Neural progenitor cell (in vitro differentiated cells): ENCODE results near the gene CLSTN2. TPM values are rescaled to one million over a fixed set of nuclear protein-coding genes. Genes with fewer than 3 reads are reported as not detected.

Source experiments
- DNase-seq: peaks from one replicate; pipeline ENCODE4 v3.0.0-alpha.2; 2016; ENCODE audit warnings: low spot score
- H2AFZ ChIP-seq: fragments of 200-600 bp; sonication (generic); replicated peaks from 2 replicates; pipeline ENCODE4 v1.6.1; 2016; ENCODE audit warnings: antibody characterized with exemption
- H3F3A ChIP-seq: fragments of 200-600 bp; sonication (generic); 2 replicates; pipeline ENCODE4 v1.6.1; 2016; ENCODE audit warnings: antibody characterized with exemption, low read depth
- H3K27ac ChIP-seq: fragments of 200-600 bp; sonication (generic); 2 replicates; pipeline ENCODE4 v1.5.1; 2016; ENCODE audit warnings: mild to moderate bottlenecking
- H3K27me3 ChIP-seq: fragments of 200-600 bp; sonication (generic); 2 replicates; pipeline ENCODE4 v1.6.1; 2016; ENCODE audit warnings: mild to moderate bottlenecking, moderate library complexity
- H3K36me3 ChIP-seq: fragments of 200-600 bp; sonication (generic); 2 replicates; pipeline ENCODE4 v1.5.1; 2016
- H3K4me1 ChIP-seq: fragments of 200-600 bp; sonication (generic); 2 replicates; pipeline ENCODE4 v1.6.1; 2016; ENCODE audit warnings: mixed run types
- H3K4me2 ChIP-seq: fragments of 200-600 bp; sonication (generic); 2 replicates; pipeline ENCODE4 v1.6.1; 2016
- H3K4me3 ChIP-seq: fragments of 200-600 bp; sonication (generic); 2 replicates; pipeline ENCODE4 v1.5.1; 2016
- H3K79me2 ChIP-seq: fragments of 200-600 bp; sonication (generic); 2 replicates; pipeline ENCODE4 v1.6.1; 2016; ENCODE audit warnings: low read depth
- H3K9ac ChIP-seq: fragments of 200-600 bp; sonication (generic); 2 replicates; pipeline ENCODE4 v1.6.1; 2016
- H3K9me3 ChIP-seq: fragments of 200-600 bp; sonication (generic); 2 replicates; pipeline ENCODE4 v1.5.1; 2016; ENCODE audit warnings: low read depth
- H4K20me1 ChIP-seq: fragments of 200-600 bp; sonication (generic); 2 replicates; pipeline ENCODE4 v1.6.1; 2016; ENCODE audit warnings: low read depth
- H3K27ac Mint-ChIP-seq: 3 replicates; pipeline ENCODE4 v1.8.0; 2021; ENCODE audit warnings: mixed read lengths
- H3K27me3 Mint-ChIP-seq: 2 replicates; pipeline ENCODE4 v1.8.0; 2022; ENCODE audit warnings: low read depth, mild to moderate bottlenecking, inconsistent platforms, moderate library complexity, mixed read lengths; ENCODE audit not compliant: insufficient read depth
- H3K36me3 Mint-ChIP-seq: 3 replicates; pipeline ENCODE4 v1.8.0; 2021; ENCODE audit warnings: mixed read lengths
- H3K4me1 Mint-ChIP-seq: 3 replicates; pipeline ENCODE4 v1.8.0; 2021; ENCODE audit warnings: mixed read lengths
- H3K4me3 Mint-ChIP-seq: 3 replicates; pipeline ENCODE4 v1.8.0; 2021; ENCODE audit warnings: mild to moderate bottlenecking, moderate library complexity, mixed read lengths
- H3K9me3 Mint-ChIP-seq: 3 replicates; pipeline ENCODE4 v1.8.0; 2020; ENCODE audit warnings: mixed read lengths
- EZH2 ChIP-seq: fragments of 200-600 bp; sonication (generic); IDR thresholded peaks from 2 replicates; pipeline ENCODE4 v1.6.1; 2017; ENCODE audit warnings: antibody characterized with exemption, mild to moderate bottlenecking, moderate library complexity
- EZH2phosphoT487 ChIP-seq: fragments of 200-600 bp; sonication (generic); IDR thresholded peaks from 2 replicates; pipeline ENCODE4 v1.6.1; 2017; ENCODE audit warnings: antibody characterized with exemption
- total RNA-seq: library from RNA; depleted of rRNA; stranded (reverse); fragments of >200 nt; gene quantifications from 2 replicates; pipeline ENCODE4 v1.2.3, GENCODE V29; 2015; ENCODE audit warnings: low replicate concordance
- TF ChIP-seq, protein P1 (sequence below): fragments of 200-600 bp; sonication (generic); IDR thresholded peaks from 2 replicates; pipeline ENCODE4 v1.5.1; 2017; ENCODE audit warnings: antibody characterized with exemption, mild to moderate bottlenecking

The CLSTN2 gene
- total RNA-seq, 1 donor from 2014 or later: 0.22 TPM

DNA sequence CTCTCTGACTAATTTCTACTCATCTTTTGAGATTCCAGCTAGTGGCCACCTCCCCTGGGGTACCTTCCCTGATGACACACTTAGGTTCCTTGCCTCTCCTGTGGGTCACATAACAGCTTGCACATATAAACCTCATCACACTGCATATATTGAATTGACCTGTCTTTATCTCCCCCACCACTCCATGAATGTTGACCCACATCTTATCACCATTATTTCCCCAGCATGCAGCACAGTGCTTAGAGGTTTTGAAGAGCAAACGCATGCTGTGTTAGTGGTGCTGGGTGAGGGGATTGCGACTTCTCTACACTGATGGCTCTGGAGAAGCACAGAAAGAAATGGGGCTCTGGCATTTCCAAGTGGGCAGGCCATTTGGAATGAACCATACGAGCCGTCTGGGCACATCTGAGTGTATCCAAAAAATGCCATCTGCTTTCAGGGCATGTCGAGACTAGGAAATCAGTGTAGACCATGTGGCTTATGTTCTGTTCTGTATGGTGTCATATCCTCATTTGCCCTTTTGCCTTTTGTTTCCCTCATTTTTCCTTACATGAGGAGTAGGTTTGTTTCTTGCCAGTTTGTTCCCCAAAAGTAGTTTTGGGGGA, 409.7 kb downstream of the CLSTN2 start:
- no peak overlapping the region for H3K27ac ChIP-seq
- no peaks in the 10 kb centered on the region for H3K4me1 ChIP-seq
- H3K79me2 ChIP-seq: no peaks in the 10 kb centered on the region
- no peaks in the 10 kb centered on the region for H3K27me3 Mint-ChIP-seq
- no peaks in the 10 kb centered on the region for H3F3A ChIP-seq
- H3K27ac Mint-ChIP-seq: no peak overlapping the region
- no peak for DNase-seq
- no peaks in the 10 kb centered on the region for H3K4me1 Mint-ChIP-seq
- no peaks in the 10 kb centered on the region for H3K36me3 Mint-ChIP-seq
- no peak overlapping the region for H2AFZ ChIP-seq
- H3K4me3 ChIP-seq: no peak overlapping the region
- no peaks in the 10 kb centered on the region for H3K9me3 Mint-ChIP-seq
- no peak overlapping the region for H3K9ac ChIP-seq
- no peaks in the 10 kb centered on the region for H4K20me1 ChIP-seq
- TF ChIP-seq EZH2 (no peak), EZH2phosphoT487 (no peak)
- TF ChIP-seq, protein P1, sequence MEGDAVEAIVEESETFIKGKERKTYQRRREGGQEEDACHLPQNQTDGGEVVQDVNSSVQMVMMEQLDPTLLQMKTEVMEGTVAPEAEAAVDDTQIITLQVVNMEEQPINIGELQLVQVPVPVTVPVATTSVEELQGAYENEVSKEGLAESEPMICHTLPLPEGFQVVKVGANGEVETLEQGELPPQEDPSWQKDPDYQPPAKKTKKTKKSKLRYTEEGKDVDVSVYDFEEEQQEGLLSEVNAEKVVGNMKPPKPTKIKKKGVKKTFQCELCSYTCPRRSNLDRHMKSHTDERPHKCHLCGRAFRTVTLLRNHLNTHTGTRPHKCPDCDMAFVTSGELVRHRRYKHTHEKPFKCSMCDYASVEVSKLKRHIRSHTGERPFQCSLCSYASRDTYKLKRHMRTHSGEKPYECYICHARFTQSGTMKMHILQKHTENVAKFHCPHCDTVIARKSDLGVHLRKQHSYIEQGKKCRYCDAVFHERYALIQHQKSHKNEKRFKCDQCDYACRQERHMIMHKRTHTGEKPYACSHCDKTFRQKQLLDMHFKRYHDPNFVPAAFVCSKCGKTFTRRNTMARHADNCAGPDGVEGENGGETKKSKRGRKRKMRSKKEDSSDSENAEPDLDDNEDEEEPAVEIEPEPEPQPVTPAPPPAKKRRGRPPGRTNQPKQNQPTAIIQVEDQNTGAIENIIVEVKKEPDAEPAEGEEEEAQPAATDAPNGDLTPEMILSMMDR: no peak
- H3K9me3 ChIP-seq: no peaks in the 10 kb centered on the region
- no peak overlapping the region for H3K4me3 Mint-ChIP-seq
- H3K27me3 ChIP-seq: no peaks in the 10 kb centered on the region
- H3K4me2 ChIP-seq: no peak overlapping the region
- H3K36me3 ChIP-seq: no peaks in the 10 kb centered on the region

DNA sequence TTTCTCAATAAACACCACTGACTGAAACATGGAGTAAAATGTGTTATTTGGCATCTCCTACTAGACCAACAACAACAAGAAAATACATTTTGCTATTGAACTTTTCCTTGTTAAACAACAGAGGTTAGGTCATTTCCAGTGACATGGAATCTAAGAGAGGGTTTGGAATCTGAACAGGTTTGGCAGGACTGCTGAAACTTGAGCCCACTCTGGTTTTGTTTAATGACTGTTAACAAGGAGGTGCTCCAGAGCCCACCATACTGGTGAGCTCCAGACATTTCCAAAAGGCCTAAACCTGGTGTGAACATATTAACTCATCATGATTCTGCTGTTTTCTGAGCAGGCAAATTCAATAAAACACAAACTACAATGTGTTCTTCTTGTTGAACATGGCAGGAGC, 412.2 kb downstream of the CLSTN2 start:
- Histone ChIP-seq H3K9me3 (no peaks in the 10 kb centered on the region), H3K4me1 (no peaks in the 10 kb centered on the region), H4K20me1 (no peaks in the 10 kb centered on the region), H3K4me2 (no peak overlapping the region), H3K27ac (no peak overlapping the region), H3K79me2 (no peaks in the 10 kb centered on the region), H2AFZ (no peak overlapping the region), H3F3A (no peaks in the 10 kb centered on the region), H3K27me3 (no peaks in the 10 kb centered on the region), H3K36me3 (no peaks in the 10 kb centered on the region), H3K9ac (no peak overlapping the region), H3K4me3 (no peak overlapping the region)
- no peaks in the 10 kb centered on the region for H3K9me3 Mint-ChIP-seq
- no peaks in the 10 kb centered on the region for H3K4me1 Mint-ChIP-seq
- TF ChIP-seq EZH2phosphoT487 (no peak), EZH2 (no peak)
- TF ChIP-seq, protein P1: no peak
- H3K36me3 Mint-ChIP-seq: no peaks in the 10 kb centered on the region
- no peak overlapping the region for H3K27ac Mint-ChIP-seq
- DNase-seq: no peak
- H3K4me3 Mint-ChIP-seq: no peak overlapping the region
- H3K27me3 Mint-ChIP-seq: no peaks in the 10 kb centered on the region

DNA sequence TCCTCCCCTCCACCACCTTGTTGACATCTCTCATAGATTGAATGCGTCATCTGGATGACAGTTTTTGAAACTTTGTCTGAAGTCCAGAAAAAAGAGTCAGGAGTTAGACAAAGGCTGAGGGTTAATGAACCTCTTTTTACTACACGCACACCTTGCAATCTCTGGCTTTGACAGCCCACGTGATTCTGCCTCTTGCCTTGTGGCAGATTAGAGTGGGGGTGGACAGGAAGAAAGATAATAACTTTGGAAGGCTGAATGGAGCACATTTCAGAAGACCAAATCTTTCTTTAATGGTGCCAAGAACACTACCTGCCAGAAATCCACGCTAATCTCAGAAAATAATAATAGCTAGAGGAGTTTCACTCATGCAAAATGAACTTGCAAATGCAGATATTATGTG, 415.0 kb downstream of the CLSTN2 start:
- no peak overlapping the region for H3K27ac Mint-ChIP-seq
- H3K4me1 ChIP-seq: no peaks in the 10 kb centered on the region
- no peaks in the 10 kb centered on the region for H3K9me3 Mint-ChIP-seq
- TF ChIP-seq EZH2phosphoT487 (no peak), EZH2 (no peak)
- TF ChIP-seq, protein P1: no peak
- H3K4me3 ChIP-seq: no peak overlapping the region
- H3K36me3 ChIP-seq: no peaks in the 10 kb centered on the region
- H2AFZ ChIP-seq: no peak overlapping the region
- H3K27me3 Mint-ChIP-seq: no peaks in the 10 kb centered on the region
- H3F3A ChIP-seq: no peaks in the 10 kb centered on the region
- H3K9ac ChIP-seq: no peak overlapping the region
- no peaks in the 10 kb centered on the region for H3K4me1 Mint-ChIP-seq
- no peaks in the 10 kb centered on the region for H4K20me1 ChIP-seq
- H3K9me3 ChIP-seq: no peaks in the 10 kb centered on the region
- no peak overlapping the region for H3K4me3 Mint-ChIP-seq
- DNase-seq: no peak
- no peak overlapping the region for H3K27ac ChIP-seq
- H3K4me2 ChIP-seq: no peak overlapping the region
- H3K27me3 ChIP-seq: no peaks in the 10 kb centered on the region
- no peaks in the 10 kb centered on the region for H3K36me3 Mint-ChIP-seq
- no peaks in the 10 kb centered on the region for H3K79me2 ChIP-seq
